ENCODE measurements around the gene KLK10.
"Not testable (repeated sequence)": the region's sequence is repeated elsewhere in the genome, so short reads cannot be mapped to it uniquely, and the experiment has no call there.

KLK10 gene

DNA sequence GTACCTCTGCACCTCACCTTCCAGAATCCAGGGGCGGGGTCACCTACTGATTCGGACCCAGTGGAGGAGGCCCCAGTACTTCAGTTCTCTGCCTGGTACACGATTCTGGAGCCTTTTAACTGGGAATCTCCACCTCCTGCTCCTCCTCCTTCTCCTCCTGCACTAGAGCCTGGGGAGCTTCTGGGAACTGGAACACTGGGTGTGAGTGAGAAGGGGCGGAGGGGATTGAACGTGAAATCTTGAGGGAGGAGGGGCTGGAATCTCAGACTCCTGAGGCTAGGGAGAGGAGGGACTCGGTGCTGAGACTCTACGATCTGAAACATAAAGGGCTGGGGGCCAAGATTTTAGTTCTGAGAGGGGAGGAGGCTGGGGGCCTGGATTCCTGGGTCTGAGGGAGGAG lies 18.0 kb downstream of the KLK10 start, which contains the start of gene KLK8:
Gene KLK8, minus strand, starts transcription at position 90 of the 400 bp plus-strand sequence. CDS start 437 bp downstream, outside the sequence.
- DNase-seq = no peak

DNA sequence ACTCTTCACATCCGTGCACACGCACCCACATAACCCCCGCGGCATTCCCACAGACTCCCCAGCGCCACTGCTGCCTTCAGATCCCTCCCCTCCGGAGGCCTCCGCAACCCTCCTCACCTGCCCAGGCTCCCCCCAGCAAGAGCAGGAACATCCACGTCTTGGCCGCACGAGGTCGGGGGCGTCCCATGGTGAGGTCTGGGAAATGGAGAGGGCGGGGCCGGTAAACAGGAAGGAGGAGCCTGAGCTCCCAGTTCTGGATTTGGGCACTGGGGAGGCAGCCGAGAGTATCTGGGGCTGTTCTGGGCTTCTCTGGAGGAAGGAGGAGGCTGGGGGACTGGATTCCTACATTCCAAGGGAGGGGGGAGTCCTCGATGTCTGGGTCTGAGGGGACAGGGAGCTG lies 18.5 kb downstream of the KLK10 start:
- DNase-seq = no peak

- no peak for DNase-seq
These were observed 19.1 kb downstream of the KLK10 start for GRCh38 chr19:51000426-51000825.

DNA sequence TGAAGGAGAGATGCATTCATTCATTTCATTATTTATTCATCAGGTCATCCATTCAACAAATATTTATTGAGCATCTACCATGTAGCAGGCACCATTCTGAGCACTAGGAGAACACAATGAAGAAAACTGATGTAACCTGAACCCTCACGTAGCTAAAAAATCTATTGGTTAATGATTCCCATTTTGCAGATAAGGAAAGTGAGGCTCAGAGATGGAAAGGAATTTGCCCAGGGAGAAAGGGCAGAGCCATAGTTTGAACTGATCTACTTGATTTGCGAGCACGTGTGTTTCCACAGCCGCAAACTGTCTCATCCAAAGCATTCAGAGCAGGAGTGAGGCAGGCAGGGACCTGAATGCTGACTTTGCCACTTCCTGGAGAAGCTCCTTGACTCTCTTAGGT lies 20.8 kb downstream of the KLK10 start:
- no peak for DNase-seq

DNA sequence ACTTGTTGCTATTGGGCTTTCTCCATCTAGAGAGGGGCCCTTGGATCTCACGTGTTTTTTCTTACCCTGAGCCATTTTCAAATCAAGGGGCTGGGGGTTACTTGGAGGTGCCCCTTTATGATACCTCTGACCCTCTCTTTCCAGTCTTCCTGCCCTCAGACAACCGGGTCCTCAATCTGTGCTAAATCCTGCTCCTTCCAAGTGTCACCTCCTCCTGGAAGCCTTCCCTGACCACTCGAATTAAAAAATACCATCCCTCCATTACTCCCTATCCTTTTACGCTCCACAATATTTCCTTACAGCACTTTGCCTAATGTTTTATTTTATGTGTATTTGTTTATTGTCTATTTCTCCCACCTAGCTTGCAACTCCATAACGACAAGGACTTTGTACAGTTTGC lies 21.4 kb downstream of the KLK10 start:
- no peak for DNase-seq

DNA sequence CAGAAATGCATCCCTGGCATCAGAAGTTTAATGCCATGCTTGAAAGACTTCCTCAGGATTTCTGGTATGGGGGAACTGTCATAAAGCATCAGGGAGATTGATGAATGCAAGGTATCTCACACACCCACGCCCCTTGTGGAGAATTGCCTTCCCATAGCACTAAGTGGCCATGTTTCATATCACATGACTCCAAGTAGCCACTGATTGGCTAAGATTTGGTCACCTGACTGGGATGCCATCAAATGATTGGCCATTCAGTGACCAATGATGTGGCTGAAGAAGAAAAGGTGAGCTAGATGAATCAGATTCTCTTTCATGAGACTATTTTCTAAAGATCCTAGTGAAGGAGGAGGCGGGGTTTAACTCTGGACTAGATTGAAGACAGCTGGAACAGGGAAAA lies 25.4 kb downstream of the KLK10 start:
- DNase-seq = no peak

DNA sequence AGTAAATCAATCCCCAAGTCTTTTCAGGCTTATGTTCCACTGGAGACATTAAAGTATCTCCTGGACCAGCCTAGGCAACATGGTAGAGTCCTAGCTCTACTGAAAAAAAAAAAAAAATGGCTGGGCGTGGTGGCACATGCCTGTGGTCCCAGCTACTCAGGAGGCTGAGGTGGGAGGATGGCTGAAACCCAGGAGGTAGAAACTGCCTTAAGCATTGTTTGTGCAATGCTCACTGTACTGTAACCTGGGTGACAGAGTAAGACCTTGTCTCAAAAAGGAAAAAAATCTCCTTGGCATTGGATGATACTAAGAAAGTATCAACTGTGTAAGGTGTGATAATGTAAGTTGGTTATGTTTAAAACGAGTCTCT lies 26.9 kb downstream of the KLK10 start:
- DNase-seq = no peak

GRCh38 chr19:50984416-50984815 lies 35.1 kb downstream of the KLK10 start:
- not testable (repeated sequence) for DNase-seq

- DNase-seq = no peak
These were observed 35.8 kb downstream of the KLK10 start, which contains the start of gene KLK7 for GRCh38 chr19:50983625-50984292. Gene KLK7 (minus strand): TSS chr19:50983917. CDS start chr19:50982399, 1,518 bp downstream.

GRCh38 chr19:50982186-50982585 lies 37.3 kb downstream of the KLK10 start:
- DNase-seq = no peak

- DNase-seq = no peak
These were observed 37.8 kb downstream of the KLK10 start for GRCh38 chr19:50981587-50982146.

DNA sequence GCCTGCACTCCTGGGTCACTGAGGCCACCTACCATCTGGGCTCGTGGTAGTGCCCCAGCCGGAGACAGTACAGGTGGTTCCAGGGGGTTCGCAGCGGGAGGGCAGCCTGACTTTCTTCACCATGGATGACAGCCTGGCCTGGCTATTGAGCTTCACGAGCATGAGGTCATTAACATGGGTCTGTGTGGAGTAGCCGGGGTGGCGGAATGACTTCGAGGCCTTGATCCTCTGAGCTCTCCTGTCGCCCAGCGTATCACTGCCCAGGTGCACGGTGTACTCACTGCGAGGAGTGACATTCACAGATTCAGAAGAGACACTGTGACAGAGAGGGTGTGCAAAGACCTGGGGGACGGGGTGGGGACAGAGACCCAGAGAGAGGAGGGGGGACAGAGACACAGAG lies 39.3 kb downstream of the KLK10 start:
- no peak for DNase-seq

DNA sequence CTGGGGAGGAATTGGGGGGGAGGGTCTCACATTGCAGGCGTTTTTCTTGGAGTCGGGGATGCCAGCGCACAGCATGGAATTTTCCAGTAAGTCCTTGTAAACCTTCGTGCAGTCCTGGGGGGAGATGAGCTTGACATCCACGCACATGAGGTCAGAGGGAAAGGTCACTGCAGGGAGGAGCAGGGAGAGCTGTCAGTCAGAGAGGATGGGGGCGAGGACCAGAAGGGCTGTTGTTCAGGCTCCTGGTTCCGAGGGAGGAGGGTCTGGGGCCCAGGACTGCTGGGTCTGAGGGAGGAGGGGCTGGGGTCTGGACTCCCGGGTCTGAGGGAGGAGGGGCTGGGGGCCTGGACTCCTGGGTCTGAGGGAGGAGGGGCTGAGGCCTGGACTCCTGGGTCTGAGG lies 39.8 kb downstream of the KLK10 start:
- no peak for DNase-seq

GRCh38 chr19:50978772-50979390 lies 40.6 kb downstream of the KLK10 start:
- DNase-seq = no peak

- no peak for DNase-seq
These were observed 41.9 kb downstream of the KLK10 start for GRCh38 chr19:50977626-50978025.

GRCh38 chr19:50975766-50976165 lies 43.7 kb downstream of the KLK10 start:
- no peak for DNase-seq

DNA sequence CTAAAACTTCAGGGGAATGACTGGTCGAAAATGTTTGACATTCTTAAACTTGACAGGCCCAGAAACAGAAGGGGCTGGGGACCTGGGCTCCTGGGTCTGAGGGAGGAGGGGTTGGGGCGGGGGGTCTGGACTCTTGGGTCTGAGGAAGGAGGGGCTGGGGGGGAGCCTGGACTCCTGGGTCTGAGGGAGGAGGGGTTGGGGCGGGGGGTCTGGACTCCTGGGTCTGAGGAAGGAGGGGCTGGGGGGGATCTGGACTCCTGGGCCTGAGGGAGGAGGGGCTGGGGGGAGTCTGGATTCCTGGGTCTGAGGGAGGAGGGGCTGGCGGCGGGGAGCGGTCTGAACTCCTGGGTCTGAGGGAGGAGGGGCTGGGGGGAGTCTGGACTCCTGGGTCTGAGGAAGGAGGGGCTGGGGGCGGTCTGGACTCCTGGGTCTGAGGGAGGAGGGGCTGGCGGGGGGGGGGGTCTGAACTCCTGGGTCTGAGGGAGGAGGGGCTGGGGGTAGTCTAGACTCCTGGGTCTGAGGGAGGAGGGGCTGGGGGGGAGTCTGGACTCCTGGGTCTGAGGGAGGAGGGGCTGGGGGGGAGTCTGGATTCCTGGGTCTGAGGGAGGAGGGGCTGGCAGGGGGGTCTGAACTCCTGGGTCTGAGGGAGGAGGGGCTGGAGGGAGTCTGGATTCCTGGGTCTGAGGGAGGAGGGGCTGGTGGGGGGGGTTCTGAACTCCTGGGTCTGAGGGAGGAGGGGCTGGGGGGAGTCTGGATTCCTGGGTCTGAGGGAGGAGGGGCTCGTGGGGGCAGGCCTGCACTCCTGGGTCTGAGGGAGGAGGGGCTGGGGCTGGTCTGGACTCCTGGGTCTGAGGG lies 44.6 kb downstream of the KLK10 start:
- DNase-seq = no peak

DNA sequence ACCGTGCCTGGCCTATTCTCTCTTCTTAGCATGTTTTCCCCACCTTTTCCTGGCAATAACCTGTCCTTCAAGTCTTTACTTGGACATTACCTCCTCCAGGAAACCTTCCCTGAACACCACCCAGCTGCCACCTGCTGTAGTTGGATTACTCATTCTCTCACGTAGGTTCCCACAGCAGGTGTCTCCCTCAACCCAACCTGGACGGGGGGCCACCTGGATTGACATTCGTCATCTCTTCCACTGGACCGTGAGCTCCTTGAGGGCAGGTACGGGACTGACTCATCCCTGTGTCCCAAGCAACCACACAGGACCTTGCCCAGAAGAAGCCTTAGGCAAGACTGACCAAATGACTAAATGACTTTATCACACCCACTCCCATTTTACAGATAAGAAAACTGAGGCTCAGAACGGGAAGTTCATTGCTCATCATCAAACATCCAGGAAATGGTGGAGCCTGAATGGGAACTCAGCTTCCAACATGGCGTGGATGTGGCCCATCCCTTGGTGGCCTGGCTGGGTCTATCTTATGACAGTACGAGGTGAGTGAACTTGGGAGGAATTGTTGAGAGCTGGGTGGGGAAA lies 46.6 kb downstream of the KLK10 start:
- no peak for DNase-seq

DNA sequence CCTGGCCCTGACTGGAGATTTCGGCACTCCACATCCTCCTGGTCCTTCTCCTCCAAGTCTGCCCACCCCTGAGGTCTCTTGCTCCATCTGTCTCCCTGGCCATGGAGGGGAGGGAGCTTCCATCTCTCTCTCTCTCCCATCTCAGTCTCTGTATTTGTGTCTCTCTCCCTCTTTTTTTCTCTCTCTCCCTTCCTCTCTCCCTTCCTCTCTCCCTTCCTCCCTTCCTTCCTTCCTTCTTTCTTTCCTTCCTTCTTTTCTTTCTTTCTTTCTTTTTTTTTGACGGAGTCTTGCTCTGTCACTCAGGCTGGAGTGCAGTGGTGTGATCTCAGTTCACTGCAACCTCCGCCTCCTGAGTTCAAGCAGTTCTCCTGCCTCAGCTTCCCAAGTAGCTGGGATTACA lies 49.7 kb downstream of the KLK10 start:
- not testable (repeated sequence) for DNase-seq

- DNase-seq = no peak
These were observed 50.1 kb downstream of the KLK10 start, which contains the start of gene KLK6 for GRCh38 chr19:50969413-50969760. Gene KLK6 (minus strand): TSS chr19:50969591. CDS start chr19:50968104, 1,487 bp downstream.

DNA sequence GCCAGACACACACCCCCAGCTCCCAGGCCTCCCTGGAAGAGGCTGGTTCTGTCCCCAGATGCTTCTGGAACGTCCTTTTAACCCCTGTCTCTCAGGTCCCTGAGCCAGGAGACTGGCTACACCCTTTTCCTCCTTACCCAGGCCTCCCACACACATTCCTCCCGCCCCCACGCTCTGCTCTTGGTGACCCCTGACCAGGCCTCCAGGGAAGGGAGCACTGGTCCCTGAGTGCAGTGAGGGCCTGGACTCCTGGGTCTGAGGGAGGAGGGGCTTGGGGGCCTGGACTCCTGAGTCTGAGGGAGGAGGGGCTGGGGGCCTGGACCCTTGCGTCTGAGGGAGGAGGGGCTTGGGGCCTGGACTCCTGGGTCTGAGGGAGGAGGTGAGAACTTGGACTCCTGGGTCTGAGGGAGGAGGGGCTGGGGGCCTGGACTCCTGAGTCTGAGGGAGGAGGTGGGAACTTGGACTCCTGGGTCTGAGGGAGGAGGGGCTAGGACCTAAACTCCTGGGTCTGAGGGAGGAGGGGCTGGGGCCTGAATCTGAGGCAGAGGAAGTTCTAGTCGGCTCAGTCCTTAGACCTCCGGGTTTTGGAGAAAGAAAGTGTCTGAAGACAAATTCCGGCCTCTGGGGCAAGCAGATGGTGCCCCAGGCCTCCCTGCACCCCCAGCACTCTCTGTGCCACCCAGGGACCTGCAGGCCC lies 50.6 kb downstream of the KLK10 start:
- no peak for DNase-seq

DNA sequence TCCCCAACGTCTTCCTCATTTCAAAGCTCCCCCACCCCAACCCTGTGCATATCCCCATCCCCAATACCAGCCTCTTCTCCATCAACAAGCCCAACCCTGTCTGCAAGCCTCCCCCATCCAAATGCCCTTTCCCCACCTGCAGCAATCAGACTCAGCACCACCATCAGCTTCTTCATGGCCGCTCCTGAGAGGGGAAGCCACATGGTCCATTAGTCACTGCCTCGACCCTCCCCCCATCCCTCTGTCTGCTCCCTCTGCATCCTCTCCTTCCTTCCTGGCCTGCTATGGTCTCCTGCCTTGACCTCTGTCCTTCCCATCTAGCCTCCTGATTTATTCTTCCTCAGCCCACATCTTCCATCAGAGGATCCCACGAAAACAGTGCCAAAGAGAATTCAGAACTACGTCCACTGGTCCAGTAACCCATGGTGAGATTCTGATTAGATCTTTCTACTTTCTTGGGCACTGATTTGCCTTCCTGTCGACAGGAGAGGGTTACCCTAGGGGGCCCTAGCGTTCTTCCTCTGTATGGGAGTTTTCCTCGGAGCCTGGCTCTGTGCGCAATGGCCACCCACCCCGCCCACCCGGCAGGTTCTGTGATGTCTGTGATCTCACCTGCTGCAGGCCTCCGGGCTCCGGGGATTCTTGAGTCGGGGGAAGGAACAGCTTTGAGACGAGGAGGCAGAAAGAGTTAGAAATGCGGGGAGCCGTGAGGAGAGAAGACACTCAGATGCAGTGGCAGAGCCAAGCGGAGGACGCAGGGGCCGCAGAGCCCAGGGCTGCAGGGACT lies 51.4 kb downstream of the KLK10 start:
- DNase-seq = no peak
